Measurements from ENCODE around the gene GDPD4. TPM values are rescaled to one million over a fixed set of nuclear protein-coding genes. Genes with fewer than 3 reads are reported as not detected.
"Not testable (repeated sequence)": the region's sequence is repeated elsewhere in the genome, so short reads cannot be mapped to it uniquely, and the experiment has no call there.

Gene GDPD4
- total RNA-seq, 2 experiments from 2014 or later, result not detected

GRCh38 chr11:77316733-77317342, 15.4 kb upstream of the GDPD4 start:
- Mint-ChIP-seq H3K4me3 (no peak overlapping the region), H3K27me3 (ENCODE audit: low read depth) (no peaks in the 10 kb centered on the region), H3K36me3 (ENCODE audit: low read depth) (no peaks in the 10 kb centered on the region), H3K4me1 (ENCODE audit: low read depth) (no peaks in the 10 kb centered on the region), H3K9me3 (no peaks in the 10 kb centered on the region), H3K27ac (no peak overlapping the region)
- no peak for DNase-seq
- intact Hi-C loops (cut with micrococcal nuclease), result no loop called here
- CTCF ChIA-PET, result no interaction called here

DNA sequence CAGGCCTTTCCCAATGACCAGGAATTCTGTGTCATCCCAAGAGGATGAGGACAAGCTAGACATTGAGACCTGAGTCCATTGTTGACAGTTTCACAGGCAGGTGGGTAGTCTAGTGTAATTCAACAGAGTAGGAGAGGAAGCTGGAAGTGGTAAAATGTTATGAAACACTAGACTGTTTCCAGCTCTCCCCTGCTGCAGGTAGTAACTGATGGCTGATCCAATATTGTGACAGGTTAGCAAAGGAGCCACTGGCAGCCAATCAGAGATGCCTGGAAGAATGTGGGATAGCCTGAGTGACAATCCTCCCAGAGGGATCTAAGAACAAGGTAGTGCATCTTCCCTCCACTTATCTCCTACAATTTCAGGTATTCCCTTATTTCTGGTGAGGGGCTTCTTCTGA, 10.6 kb upstream of the GDPD4 start:
- intact Hi-C loops (cut with micrococcal nuclease), result no loop called here
- H3K27ac Mint-ChIP-seq, result no peak overlapping the region
- H3K27me3 Mint-ChIP-seq (ENCODE audit: low read depth), result no peaks in the 10 kb centered on the region
- H3K9me3 Mint-ChIP-seq, result no peaks in the 10 kb centered on the region
- DNase-seq, result no peak
- H3K36me3 Mint-ChIP-seq (ENCODE audit: low read depth), result no peaks in the 10 kb centered on the region
- H3K4me3 Mint-ChIP-seq, result no peak overlapping the region
- CTCF ChIA-PET, result no interaction called here
- H3K4me1 Mint-ChIP-seq (ENCODE audit: low read depth), result peaks cover 15% of the 10 kb centered on the region

GRCh38 chr11:77311701-77312100, 10.2 kb upstream of the GDPD4 start:
- Mint-ChIP-seq H3K27me3 (ENCODE audit: low read depth) (no peaks in the 10 kb centered on the region), H3K4me1 (ENCODE audit: low read depth) (peaks cover 15% of the 10 kb centered on the region), H3K4me3 (no peak overlapping the region), H3K36me3 (ENCODE audit: low read depth) (no peaks in the 10 kb centered on the region), H3K9me3 (no peaks in the 10 kb centered on the region), H3K27ac (no peak overlapping the region)
- CTCF ChIA-PET, result no interaction called here
- no peak for DNase-seq
- intact Hi-C loops (cut with micrococcal nuclease), result no loop called here

DNA sequence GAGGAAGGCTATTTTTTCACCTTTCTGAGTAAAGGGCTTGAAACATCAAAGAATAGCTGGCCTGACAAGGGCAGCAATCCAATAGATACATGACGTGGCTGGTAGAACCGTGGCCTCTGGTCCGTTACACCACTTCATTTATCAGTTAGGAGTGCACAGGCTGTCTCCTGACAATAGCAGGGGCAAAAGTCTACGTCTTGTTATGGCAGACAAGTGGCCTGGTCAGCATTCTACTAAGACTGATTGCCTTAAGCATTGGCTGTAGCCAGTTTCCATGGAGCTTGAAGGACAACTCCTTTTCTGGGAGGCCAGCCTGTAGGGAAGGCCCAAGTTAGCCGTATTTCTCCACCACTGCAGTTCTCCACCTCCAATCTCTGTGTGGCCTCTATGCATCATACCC, 9.2 kb upstream of the GDPD4 start:
- intact Hi-C loops (cut with micrococcal nuclease), result no loop called here
- DNase-seq, result no peak
- Mint-ChIP-seq H3K27me3 (ENCODE audit: low read depth) (no peaks in the 10 kb centered on the region), H3K4me1 (ENCODE audit: low read depth) (peaks cover 15% of the 10 kb centered on the region), H3K36me3 (ENCODE audit: low read depth) (no peaks in the 10 kb centered on the region), H3K9me3 (no peaks in the 10 kb centered on the region), H3K4me3 (no peak overlapping the region), H3K27ac (no peak overlapping the region)
- CTCF ChIA-PET, result no interaction called here

GRCh38 chr11:77309401-77310085, 8.1 kb upstream of the GDPD4 start:
- DNase-seq, result no peak
- intact Hi-C loops (cut with micrococcal nuclease), result loop anchor here (1.0 kb wide), 3 partner anchors 16 to 58 kb away; no protein-coding TSS in a partner anchor
- Mint-ChIP-seq H3K4me1 (ENCODE audit: low read depth) (peaks cover 15% of the 10 kb centered on the region), H3K27me3 (ENCODE audit: low read depth) (no peaks in the 10 kb centered on the region), H3K27ac (no peak overlapping the region), H3K9me3 (no peaks in the 10 kb centered on the region), H3K36me3 (ENCODE audit: low read depth) (no peaks in the 10 kb centered on the region), H3K4me3 (no peak overlapping the region)
- CTCF ChIA-PET, result no interaction called here

- Mint-ChIP-seq H3K27me3 (ENCODE audit: low read depth) (no peaks in the 10 kb centered on the region), H3K36me3 (ENCODE audit: low read depth) (no peaks in the 10 kb centered on the region), H3K27ac (no peak overlapping the region), H3K4me1 (ENCODE audit: low read depth) (peaks cover 15% of the 10 kb centered on the region), H3K4me3 (no peak overlapping the region), H3K9me3 (no peaks in the 10 kb centered on the region)
- CTCF ChIA-PET, result interaction anchor here (0.6 kb wide), 2 partner anchors 9 to 685 kb away, joined by 3 to 6 read pairs; no protein-coding TSS in a partner anchor
- intact Hi-C loops (cut with micrococcal nuclease), result loop anchor here (1.0 kb wide), 3 partner anchors 16 to 58 kb away; no protein-coding TSS in a partner anchor
- DNase-seq, result no peak
Observed at GRCh38 chr11:77308838-77309237, 7.4 kb upstream of the GDPD4 start.

DNA sequence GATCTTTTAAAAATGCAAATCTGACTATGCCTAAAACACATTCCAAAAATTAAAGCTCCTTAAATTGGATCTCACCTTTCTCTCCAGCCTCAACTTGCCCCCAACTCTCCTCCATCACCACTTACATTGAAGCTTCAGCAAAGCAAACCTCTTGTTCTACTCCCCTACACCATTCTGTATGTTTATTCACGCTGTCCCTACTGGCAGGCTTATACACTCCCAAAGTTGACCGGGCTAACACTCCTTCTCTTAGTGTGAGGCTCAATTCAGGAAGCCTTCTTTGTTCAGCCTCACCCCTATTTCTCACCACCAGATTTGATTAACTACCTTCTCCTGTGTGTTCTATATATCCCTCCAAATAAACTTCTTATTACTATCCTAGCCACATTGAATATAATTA, 1.8 kb upstream of the GDPD4 start:
- Mint-ChIP-seq H3K9me3 (peaks cover 2% of the 10 kb centered on the region), H3K27me3 (ENCODE audit: low read depth) (no peaks in the 10 kb centered on the region), H3K36me3 (ENCODE audit: low read depth) (no peaks in the 10 kb centered on the region), H3K27ac (no peak overlapping the region), H3K4me1 (ENCODE audit: low read depth) (peaks cover 6% of the 10 kb centered on the region), H3K4me3 (no peak overlapping the region)
- no peak for DNase-seq
- intact Hi-C loops (cut with micrococcal nuclease), result no loop called here
- CTCF ChIA-PET, result interaction anchor here (0.9 kb wide), 1 partner anchor 83 kb away, joined by 3 read pairs; no protein-coding TSS in a partner anchor

- CTCF ChIA-PET, result no interaction called here
- Mint-ChIP-seq H3K4me1 (ENCODE audit: low read depth) (peaks cover 3% of the 10 kb centered on the region), H3K9me3 (peaks cover 2% of the 10 kb centered on the region), H3K4me3 (no peak overlapping the region), H3K27me3 (ENCODE audit: low read depth) (no peaks in the 10 kb centered on the region), H3K36me3 (ENCODE audit: low read depth) (no peaks in the 10 kb centered on the region), H3K27ac (no peak overlapping the region)
- intact Hi-C loops (cut with micrococcal nuclease), result no loop called here
- DNase-seq, result no peak
Observed at GRCh38 chr11:77302752-77303151, 1.3 kb upstream of the GDPD4 start.

- H3K4me3 Mint-ChIP-seq, result no peak overlapping the region
- H3K27ac Mint-ChIP-seq, result no peak overlapping the region
- no peaks in the 10 kb centered on the region for H3K27me3 Mint-ChIP-seq (ENCODE audit: low read depth)
- peaks cover 2% of the 10 kb centered on the region for H3K9me3 Mint-ChIP-seq
- no peaks in the 10 kb centered on the region for H3K36me3 Mint-ChIP-seq (ENCODE audit: low read depth)
- peaks cover 3% of the 10 kb centered on the region for H3K4me1 Mint-ChIP-seq (ENCODE audit: low read depth)
- CTCF ChIA-PET, result interaction anchor here (0.6 kb wide), 2 partner anchors 144 to 320 kb away, joined by 3 to 4 read pairs; no protein-coding TSS in a partner anchor
- DNase-seq, result no peak
- intact Hi-C loops (cut with micrococcal nuclease), result no loop called here
Observed at GRCh38 chr11:77300695-77301094, 791 bp downstream of the GDPD4 start.

- H3K4me1 Mint-ChIP-seq (ENCODE audit: low read depth); H3K36me3 Mint-ChIP-seq (ENCODE audit: low read depth); H3K4me3 Mint-ChIP-seq; CTCF ChIA-PET; H3K27ac Mint-ChIP-seq; H3K9me3 Mint-ChIP-seq; H3K27me3 Mint-ChIP-seq (ENCODE audit: low read depth); intact Hi-C loops (cut with micrococcal nuclease): not testable (repeated sequence)
- DNase-seq, result peak; percentile 36
Observed at GRCh38 chr11:77300028-77300427, 1.5 kb downstream of the GDPD4 start.

DNA sequence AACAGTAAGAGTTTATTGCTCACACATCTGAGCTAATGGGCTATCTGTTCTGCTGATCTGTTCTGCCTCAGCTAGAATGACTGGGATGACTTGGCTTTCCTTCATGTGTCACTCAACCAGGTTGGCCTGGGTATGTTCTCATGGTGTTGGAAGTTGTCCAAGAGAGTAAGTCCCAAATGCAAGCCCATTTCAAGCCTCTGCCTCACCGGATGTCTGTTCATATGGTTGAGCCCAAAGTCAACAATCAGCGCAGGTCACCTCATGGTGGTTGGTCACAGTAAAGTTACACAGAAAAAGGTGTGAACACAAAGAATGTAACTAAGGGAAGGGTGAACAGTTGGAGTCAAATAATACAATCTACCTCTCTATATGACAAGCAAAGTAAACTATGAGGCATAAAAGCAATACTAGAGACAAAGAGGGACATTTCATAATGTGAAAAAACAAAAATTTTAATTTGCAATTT, 1.9 kb downstream of the GDPD4 start:
- intact Hi-C loops (cut with micrococcal nuclease), result no loop called here
- CTCF ChIA-PET, result no interaction called here
- H3K4me3 Mint-ChIP-seq, result no peak overlapping the region
- H3K27ac Mint-ChIP-seq, result no peak overlapping the region
- peaks cover 3% of the 10 kb centered on the region for H3K4me1 Mint-ChIP-seq (ENCODE audit: low read depth)
- no peaks in the 10 kb centered on the region for H3K36me3 Mint-ChIP-seq (ENCODE audit: low read depth)
- DNase-seq, result no peak
- H3K27me3 Mint-ChIP-seq (ENCODE audit: low read depth), result no peaks in the 10 kb centered on the region
- peaks cover 2% of the 10 kb centered on the region for H3K9me3 Mint-ChIP-seq

DNA sequence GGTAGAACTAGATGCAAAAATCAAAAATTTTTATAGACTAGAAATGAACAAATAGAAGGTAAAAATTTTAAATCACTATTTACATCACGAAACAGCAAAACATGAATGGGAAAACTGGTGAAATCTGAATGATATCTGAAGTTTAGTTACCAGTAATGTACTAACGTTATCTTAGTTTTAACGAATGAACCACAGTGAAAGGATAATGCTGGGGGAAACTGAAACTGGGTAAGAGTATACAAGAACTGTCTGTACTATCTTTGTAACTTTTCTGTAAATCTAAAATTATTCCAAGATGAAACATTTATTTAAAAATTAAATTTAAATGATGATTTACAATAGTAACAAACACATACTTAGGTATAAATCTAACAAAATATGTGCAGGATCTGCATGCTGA, 7.4 kb downstream of the GDPD4 start:
- CTCF ChIA-PET, result no interaction called here
- no peak for DNase-seq
- H3K27me3 Mint-ChIP-seq (ENCODE audit: low read depth), result peaks cover 4% of the 10 kb centered on the region
- H3K36me3 Mint-ChIP-seq (ENCODE audit: low read depth), result no peaks in the 10 kb centered on the region
- H3K9me3 Mint-ChIP-seq, result no peaks in the 10 kb centered on the region
- H3K27ac Mint-ChIP-seq, result no peak overlapping the region
- H3K4me1 Mint-ChIP-seq (ENCODE audit: low read depth), result no peaks in the 10 kb centered on the region
- no peak overlapping the region for H3K4me3 Mint-ChIP-seq
- intact Hi-C loops (cut with micrococcal nuclease), result no loop called here

DNA sequence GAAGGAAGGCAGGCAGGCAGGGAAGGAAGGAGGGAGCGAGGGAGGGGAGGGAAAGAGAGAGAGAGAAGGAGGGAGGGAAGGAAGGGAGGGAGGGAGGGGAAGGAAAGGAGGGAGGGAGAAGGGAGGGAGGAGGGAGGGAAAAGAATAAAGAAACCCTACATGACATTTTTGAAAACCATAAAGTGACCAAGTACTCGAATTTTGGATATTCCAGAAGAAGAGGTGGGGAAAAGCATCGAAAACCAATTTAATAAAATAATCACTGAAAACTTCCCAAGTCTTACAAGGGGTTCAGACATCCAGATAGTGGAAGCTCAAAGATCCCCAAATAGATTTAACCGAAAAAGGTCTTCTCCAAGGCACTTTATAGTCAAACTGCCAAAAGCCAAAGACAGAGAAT, 11.7 kb downstream of the GDPD4 start:
- H3K27ac Mint-ChIP-seq, result no peak overlapping the region
- no peaks in the 10 kb centered on the region for H3K9me3 Mint-ChIP-seq
- CTCF ChIA-PET, result no interaction called here
- no peak for DNase-seq
- H3K4me1 Mint-ChIP-seq (ENCODE audit: low read depth), result no peaks in the 10 kb centered on the region
- intact Hi-C loops (cut with micrococcal nuclease), result no loop called here
- H3K36me3 Mint-ChIP-seq (ENCODE audit: low read depth), result no peaks in the 10 kb centered on the region
- no peak overlapping the region for H3K4me3 Mint-ChIP-seq
- H3K27me3 Mint-ChIP-seq (ENCODE audit: low read depth), result peaks cover 19% of the 10 kb centered on the region

Data from activated naive CD4-positive, alpha-beta T cell treated with anti-CD3 and anti-CD28 coated beads for 36 hours (primary cell).